ENCODE results near the gene PIM1. TPM values are rescaled to one million over a fixed set of nuclear protein-coding genes. Genes with fewer than 3 reads are reported as not detected.
"Not testable (repeated sequence)": the region's sequence is repeated elsewhere in the genome, so short reads cannot be mapped to it uniquely, and the experiment has no call there.

The PIM1 gene
- total RNA-seq, 2 donors from 2014 or later, result 4.8 to 35.3 TPM

DNA sequence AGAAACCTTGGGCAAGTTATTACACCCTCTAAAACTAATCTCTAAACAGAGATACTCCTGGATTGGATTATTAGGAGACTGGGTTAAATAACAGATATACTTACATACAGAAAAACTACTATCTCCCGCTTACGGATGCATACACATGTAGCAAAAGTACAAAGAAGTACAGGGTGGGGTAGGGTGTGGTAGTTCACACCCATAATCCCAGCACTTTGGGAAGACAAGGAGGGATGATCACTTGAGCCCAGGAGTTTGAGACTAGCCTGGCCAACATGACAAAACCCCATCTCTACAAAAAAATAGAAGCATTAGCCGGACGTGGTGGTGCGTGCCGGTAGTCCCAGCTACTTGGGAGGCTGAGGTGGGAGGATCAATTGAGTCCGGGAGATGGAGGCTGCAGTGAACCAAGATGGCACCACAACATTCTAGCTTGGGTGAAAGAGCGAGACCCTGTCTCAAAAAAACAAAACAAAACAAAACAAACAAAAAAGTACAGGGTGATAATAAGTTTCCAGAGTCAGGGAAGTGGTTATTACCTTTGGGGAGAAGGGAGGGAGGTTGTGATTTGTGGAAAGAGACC, 8.1 kb downstream of the PIM1 start:
- H3K36me3 ChIP-seq, result peaks cover 0 to 9% of the 10 kb centered on the region in 2 donors
- TF ChIP-seq POLR2A (IDR thresholded peaks at IDR 0.05) (no peak), POLR2AphosphoS5 (IDR thresholded peaks at IDR 0.05) (no peak), CTCF (IDR thresholded peaks at IDR 0.05) (no peak)
- DNase-seq (ENCODE audit: low spot score), result no peak
- intact Hi-C loops (cut with DNase I), result no loop called here
- WGBS, result 90% methylated on average over 8 of the region's 8 CpGs
- H3K4me3 ChIP-seq, result no peak overlapping the region
- no peaks in the 10 kb centered on the region for H3K4me1 ChIP-seq (replicated peaks)
- no peaks in the 10 kb centered on the region for H3K27me3 ChIP-seq (replicated peaks; ENCODE audit: insufficient read depth)
- no peak overlapping the region for H3K27ac ChIP-seq
- no peaks in the 10 kb centered on the region for H3K9me3 ChIP-seq

GRCh38 chr6:37180075-37180474, 10.1 kb downstream of the PIM1 start:
- DNase-seq (ENCODE audit: low spot score), result no peak
- H3K36me3 ChIP-seq, result no peaks in the 10 kb centered on the region
- no peaks in the 10 kb centered on the region for H3K9me3 ChIP-seq
- H3K27me3 ChIP-seq (replicated peaks; ENCODE audit: insufficient read depth), result no peaks in the 10 kb centered on the region
- no peak overlapping the region for H3K4me3 ChIP-seq
- H3K4me1 ChIP-seq (replicated peaks), result no peaks in the 10 kb centered on the region
- intact Hi-C loops (cut with DNase I), result no loop called here
- WGBS, result 93% methylated on average over 2 of the region's 2 CpGs
- no peak overlapping the region for H3K27ac ChIP-seq
- TF ChIP-seq POLR2A (IDR thresholded peaks at IDR 0.05) (no peak), POLR2AphosphoS5 (IDR thresholded peaks at IDR 0.05) (no peak), CTCF (IDR thresholded peaks at IDR 0.05) (no peak)

- H3K36me3 ChIP-seq; H3K9me3 ChIP-seq; H3K4me3 ChIP-seq; H3K4me1 ChIP-seq (replicated peaks); intact Hi-C loops (cut with DNase I); H3K27me3 ChIP-seq (replicated peaks; ENCODE audit: insufficient read depth); DNase-seq (ENCODE audit: low spot score); H3K27ac ChIP-seq: not testable (repeated sequence)
- 90% methylated on average over 4 of the region's 4 CpGs for WGBS
Observed at GRCh38 chr6:37180610-37181009, 10.7 kb downstream of the PIM1 start.

DNA sequence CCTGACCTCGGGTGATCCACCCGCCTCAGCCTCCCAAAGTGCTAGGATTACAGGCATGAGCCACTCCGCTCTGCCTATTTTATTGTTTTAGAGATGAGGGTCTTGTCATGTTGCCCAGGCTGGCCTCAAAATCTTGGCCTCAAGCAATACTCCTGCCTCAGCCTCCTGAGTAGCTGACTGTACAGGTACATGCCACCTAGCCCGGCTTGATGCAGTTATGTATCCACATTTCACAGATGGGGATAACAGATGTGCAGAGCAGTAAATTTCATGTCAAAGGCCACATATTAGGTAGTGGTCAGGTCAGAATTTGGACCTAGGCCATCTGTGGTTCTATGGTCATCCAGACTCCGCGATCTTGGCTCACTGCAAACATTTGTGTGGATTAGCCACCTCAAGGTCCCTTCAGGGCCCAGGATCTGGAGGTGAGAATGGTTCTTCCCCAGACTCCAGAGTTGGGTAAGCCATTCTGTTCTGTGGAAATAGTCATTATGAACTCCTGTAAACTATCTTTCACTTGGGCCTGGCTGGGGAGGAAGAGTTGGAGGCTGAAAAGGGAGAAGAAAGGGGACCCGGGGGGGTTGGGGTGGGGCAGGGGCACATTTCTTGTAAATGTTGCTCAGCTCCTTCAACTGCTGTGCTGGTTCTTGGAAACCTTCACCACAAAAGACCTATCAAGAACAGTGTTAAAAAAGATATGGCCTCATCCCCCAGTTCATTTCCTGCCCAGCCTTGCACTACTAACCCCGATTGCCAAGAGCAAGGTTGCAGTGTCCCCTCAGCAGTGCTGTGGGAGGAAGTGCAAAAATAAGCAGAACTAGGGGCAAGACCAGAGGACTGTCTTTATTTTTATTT, 13.0 kb downstream of the PIM1 start:
- Histone ChIP-seq H3K36me3 (no peaks in the 10 kb centered on the region), H3K27ac (no peak overlapping the region), H3K4me3 (no peak overlapping the region), H3K27me3 (replicated peaks; ENCODE audit: insufficient read depth) (no peaks in the 10 kb centered on the region), H3K9me3 (no peaks in the 10 kb centered on the region), H3K4me1 (replicated peaks) (no peaks in the 10 kb centered on the region)
- no peak for TF ChIP-seq POLR2A (IDR thresholded peaks at IDR 0.05)
- TF ChIP-seq POLR2AphosphoS5 (IDR thresholded peaks at IDR 0.05), result no peak
- TF ChIP-seq CTCF (IDR thresholded peaks at IDR 0.05), result no peak
- WGBS, result 76% methylated on average over 8 of the region's 8 CpGs
- intact Hi-C loops (cut with DNase I), result no loop called here
- no peak for DNase-seq (ENCODE audit: low spot score)

DNA sequence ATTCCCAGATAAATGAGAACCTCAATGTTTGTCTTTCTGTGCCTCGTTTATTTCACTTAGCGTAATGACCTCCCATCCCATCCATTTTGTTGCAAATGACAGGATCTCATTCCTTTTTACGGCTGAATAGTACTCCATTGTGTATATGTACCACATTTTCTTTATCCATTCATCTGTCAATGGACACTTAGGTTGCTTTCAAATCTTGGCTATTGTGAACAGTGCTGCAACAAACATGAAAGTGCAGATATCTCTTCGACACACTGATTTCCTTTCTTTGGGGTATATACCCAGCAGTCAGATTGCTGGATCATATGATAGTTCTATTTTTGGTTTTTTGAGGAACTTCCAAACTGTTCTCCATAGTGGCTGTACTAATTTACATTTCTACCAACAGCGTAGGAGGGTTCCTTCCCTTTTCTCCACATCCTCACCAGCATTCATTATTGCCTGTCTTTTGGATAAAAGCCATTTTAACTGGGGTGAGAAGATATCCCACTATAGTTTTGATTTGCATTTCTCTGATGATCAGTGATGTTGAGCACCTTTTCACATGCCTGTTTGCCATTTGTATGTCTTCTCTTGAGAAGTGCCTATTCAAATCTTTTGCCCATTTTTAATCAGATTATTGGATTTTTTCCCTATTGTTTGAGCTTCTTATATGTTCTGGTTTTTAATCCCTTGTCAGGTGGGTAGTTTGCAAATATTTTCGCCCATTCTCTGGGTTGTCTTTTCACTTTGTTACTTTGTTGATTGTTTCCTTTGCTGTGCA, 16.2 kb downstream of the PIM1 start:
- H3K27me3 ChIP-seq (replicated peaks; ENCODE audit: insufficient read depth); H3K27ac ChIP-seq; H3K4me1 ChIP-seq (replicated peaks); DNase-seq (ENCODE audit: low spot score); intact Hi-C loops (cut with DNase I); H3K9me3 ChIP-seq; H3K4me3 ChIP-seq; H3K36me3 ChIP-seq: not testable (repeated sequence)
- 87% methylated on average over 6 of the region's 6 CpGs for WGBS

Data from prostate gland (tissue), 2 donors.